Uterus (tissue), 2 donors: ENCODE results near the gene BICD2.

Experiments used
- CTCF ChIP-seq, 4 experiments: fragments of 200-600 bp in 2 of 4; fragments of 450-650 bp in 2 of 4; sonication (generic) in 2 of 4; IDR thresholded peaks; one replicate each; pipeline ENCODE4 v1.5.1; 2016 to 2019; ENCODE audit warnings: antibody characterized with exemption in 4 of 4, mild to moderate bottlenecking in 2 of 4, moderate library complexity in 1 of 4
- POLR2A ChIP-seq, 2 donors: fragments of 450-650 bp; IDR thresholded peaks; one replicate each; pipeline ENCODE4 v1.6.1; 2016; ENCODE audit warnings: antibody characterized with exemption in 2 of 2, mild to moderate bottlenecking in 1 of 2, moderate library complexity in 1 of 2

- TF ChIP-seq POLR2A (IDR thresholded peaks at IDR 0.05) (no peak), CTCF (IDR thresholded peaks at IDR 0.05) (no peak)
These were observed 15.6 kb upstream of the BICD2 start for GRCh38 chr9:92780206-92780605.
